Effector memory CD8-positive, alpha-beta T cell (primary cell): ENCODE measurements around the gene SATB1.
A peak's percentile ranks its signal among the peaks of the same experiment; 100 is the strongest.
"Not testable (repeated sequence)": the region's sequence is repeated elsewhere in the genome, so short reads cannot be mapped to it uniquely, and the experiment has no call there.

Experiments used
- ATAC-seq: fragments of 150-1000 bp; cut with Tn5 transposase; replicated peaks from 2 replicates; pipeline ENCODE4 v1.10.0; 2021; ENCODE audit warnings: mild to moderate bottlenecking, moderate library complexity
- DNase-seq, 3 experiments: peaks; one replicate each; pipeline ENCODE4 v3.0.0; 2021
- H3K27ac Mint-ChIP-seq, 2 donors: one replicate each; pipeline ENCODE4 v1.8.0; 2022; ENCODE audit warnings: mild to moderate bottlenecking in 2 of 2, mixed read lengths in 2 of 2, moderate library complexity in 2 of 2
- H3K27me3 Mint-ChIP-seq, 2 donors: one replicate each; pipeline ENCODE4 v1.8.0; 2022; ENCODE audit warnings: mixed read lengths in 2 of 2
- H3K36me3 Mint-ChIP-seq: one replicate; pipeline ENCODE4 v1.8.0; 2022; ENCODE audit warnings: mild to moderate bottlenecking, moderate library complexity, mixed read lengths; ENCODE audit not compliant: insufficient read depth
- H3K4me1 Mint-ChIP-seq, 2 donors: one replicate each; pipeline ENCODE4 v1.8.0; 2022; ENCODE audit warnings: low read depth in 2 of 2, mixed read lengths in 2 of 2
- H3K4me3 Mint-ChIP-seq, 2 donors: one replicate each; pipeline ENCODE4 v1.8.0; 2022; ENCODE audit warnings: mild to moderate bottlenecking in 2 of 2, mixed read lengths in 2 of 2, moderate library complexity in 2 of 2
- H3K9me3 Mint-ChIP-seq, 2 donors: one replicate each; pipeline ENCODE4 v1.8.0; 2022; ENCODE audit warnings: mixed read lengths in 2 of 2
- total RNA-seq, 9 experiments: gene quantifications; one replicate each; lab custom pipeline; 2026; lab: John Stamatoyannopoulos, UW

The SATB1 gene
- 134 to 309 (median 203) reads per million in 9 experiments for total RNA-seq

DNA sequence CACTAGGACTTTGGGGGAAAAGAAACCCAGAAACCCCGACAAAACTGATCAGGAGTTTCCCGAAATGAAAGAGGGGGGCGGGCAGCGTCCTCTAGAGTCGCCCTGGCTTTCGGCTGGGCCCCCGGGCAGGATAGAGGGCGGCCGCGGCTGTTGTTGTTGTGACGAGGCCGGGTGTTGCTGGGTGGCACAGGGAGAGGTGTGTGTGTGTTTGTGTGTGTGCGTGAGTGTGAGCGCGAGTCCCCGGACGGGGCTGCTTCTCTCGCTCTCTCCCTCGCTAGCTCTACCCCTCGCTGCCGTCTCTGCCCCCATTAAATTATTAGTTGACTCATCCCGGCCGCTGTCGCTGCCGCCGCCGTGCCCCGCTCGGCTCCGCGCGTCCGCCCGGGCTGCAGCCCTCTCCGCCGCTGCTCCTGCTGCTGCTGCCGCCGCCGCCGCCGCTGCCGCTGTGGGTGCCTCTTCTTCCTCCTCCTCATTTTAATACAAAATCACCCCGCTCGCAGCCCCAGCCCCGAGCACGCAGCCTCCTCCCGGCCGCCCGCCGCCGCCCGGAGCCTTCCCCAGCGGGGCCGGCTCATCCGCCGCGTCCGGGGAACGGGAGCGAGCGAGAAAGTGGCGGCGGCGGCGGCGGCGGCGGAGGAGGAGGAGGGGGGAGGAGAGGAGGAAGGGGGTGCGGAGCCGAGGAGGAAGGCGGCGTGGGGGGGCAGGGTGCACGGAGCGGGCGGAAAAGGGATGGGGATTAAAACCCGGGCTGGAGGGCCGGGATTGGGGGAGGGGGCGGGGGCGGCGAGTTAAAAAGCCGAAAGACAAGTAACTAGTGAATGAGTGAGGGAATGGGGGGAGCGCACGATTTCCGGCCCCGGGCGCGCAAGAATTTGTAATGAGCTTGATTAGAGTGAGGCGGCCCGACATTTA lies at the start of gene SATB1:
Gene SATB1 (minus strand): TSS at position 611 of the 912 bp plus-strand sequence. CDS start 4,372 bp downstream, outside the sequence.
- Mint-ChIP-seq H3K36me3 (peaks cover 44% of the 10 kb centered on the region), H3K27ac (peak within 1 kb of the TSS; percentile 97), H3K4me1 (peaks cover 42 to 51% of the 10 kb centered on the region in 2 donors), H3K9me3 (no peaks in the 10 kb centered on the region), H3K4me3 (peak within 1 kb of the TSS; percentile 91 to 97), H3K27me3 (no peaks in the 10 kb centered on the region)
- peak; percentile 60 to 66 (median 61) for DNase-seq
- peak; percentile 64 for ATAC-seq

DNA sequence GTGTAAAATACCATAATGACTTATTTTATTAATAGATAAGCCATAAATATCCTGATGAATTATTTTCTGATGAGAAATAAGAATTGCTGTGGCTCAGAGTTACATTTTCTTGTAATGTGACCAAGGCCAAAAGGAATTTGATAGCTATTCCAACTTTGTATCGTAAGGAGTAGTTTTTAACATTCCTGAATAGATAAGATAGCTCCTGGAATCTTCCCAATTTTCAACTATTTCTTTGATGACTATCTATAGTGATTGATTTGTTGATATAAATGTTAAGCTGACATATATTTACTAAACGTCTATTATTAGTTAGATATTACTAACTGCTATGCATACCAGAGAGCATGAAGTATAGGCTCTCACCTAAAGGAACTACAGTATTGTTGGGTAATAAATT lies 49.1 kb upstream of the SATB1 start:
- Mint-ChIP-seq H3K27ac (no peak overlapping the region), H3K27me3 (no peaks in the 10 kb centered on the region), H3K4me3 (no peak overlapping the region), H3K4me1 (no peaks in the 10 kb centered on the region), H3K36me3 (peaks cover 4% of the 10 kb centered on the region), H3K9me3 (no peaks in the 10 kb centered on the region)
- ATAC-seq (no peak), DNase-seq (no peak)

DNA sequence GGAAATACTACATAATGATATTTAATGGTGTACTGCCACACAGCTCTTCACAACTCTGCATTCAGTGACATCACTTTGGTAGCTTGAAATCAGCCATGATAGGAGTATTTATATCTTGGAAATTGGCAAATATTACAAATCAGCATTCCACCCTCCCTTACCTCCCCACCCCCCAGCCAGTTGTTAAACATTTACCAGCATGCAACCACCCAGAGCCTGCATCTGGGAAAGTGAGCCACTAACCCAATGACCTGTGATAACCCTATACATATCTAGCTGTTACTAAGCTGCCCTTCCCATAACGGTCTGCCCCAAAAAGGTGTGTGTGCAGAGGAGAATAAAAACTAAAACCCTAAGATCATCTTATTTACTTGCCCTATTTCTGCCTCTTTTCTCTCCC lies 44.6 kb upstream of the SATB1 start:
- H3K36me3 Mint-ChIP-seq: peaks cover 5% of the 10 kb centered on the region
- no peak for ATAC-seq

DNA sequence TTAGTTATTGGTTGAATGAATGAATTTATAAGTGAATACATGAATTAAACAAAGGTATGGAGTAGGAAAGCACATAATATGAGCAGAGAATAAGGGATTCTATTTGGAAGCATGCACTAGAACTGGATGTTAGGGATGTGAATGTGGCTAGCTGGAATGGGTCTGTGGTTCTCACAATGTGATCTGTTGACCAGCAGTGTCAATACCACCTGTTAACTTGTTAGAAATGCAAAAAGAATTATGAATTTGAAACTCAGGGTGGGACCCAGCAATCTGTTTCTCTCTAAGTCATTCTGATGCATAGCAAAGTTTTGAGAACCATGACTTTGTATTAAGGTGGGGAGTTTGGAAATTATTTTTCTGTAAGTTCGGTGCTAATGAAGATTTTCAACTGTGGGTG lies 41.0 kb upstream of the SATB1 start:
- H3K4me1 Mint-ChIP-seq: peaks cover 0 to 2% of the 10 kb centered on the region in 2 donors
- DNase-seq (no peak), ATAC-seq (no peak)
- no peak overlapping the region for H3K4me3 Mint-ChIP-seq
- no peak overlapping the region for H3K27ac Mint-ChIP-seq
- H3K36me3 Mint-ChIP-seq: peaks cover 7% of the 10 kb centered on the region
- H3K27me3 Mint-ChIP-seq: no peaks in the 10 kb centered on the region
- H3K9me3 Mint-ChIP-seq: peaks cover 0 to 3% of the 10 kb centered on the region in 2 donors

More for the DNA sequence above, 44.6 kb upstream of the SATB1 start:
- Mint-ChIP-seq H3K27ac (no peak overlapping the region), H3K4me1 (peaks cover 0 to 2% of the 10 kb centered on the region in 2 donors), H3K27me3 (no peaks in the 10 kb centered on the region), H3K4me3 (no peak overlapping the region), H3K9me3 (no peaks in the 10 kb centered on the region)
- DNase-seq: no peak

DNA sequence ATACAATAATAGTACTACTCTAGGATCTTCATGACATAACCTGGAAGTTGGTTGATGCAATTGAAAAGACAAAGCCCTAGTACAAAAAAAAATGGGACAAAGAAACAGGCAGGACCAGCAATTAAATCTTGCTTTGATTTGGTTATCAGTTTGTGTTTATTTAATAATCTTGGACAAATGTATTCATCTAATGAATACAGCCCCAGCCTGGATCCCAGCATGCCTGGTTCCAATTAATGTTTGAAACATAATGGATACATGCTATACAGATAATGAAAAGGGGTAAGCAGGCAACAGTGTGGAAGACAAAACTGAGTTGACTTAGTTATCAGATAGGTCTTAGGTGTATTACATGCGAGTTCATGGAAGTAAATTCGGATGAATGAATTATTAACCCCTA lies 29.6 kb upstream of the SATB1 start:
- Mint-ChIP-seq H3K27ac (no peak overlapping the region), H3K36me3 (no peaks in the 10 kb centered on the region), H3K9me3 (no peaks in the 10 kb centered on the region), H3K4me3 (no peak overlapping the region), H3K4me1 (peaks cover 8 to 13% of the 10 kb centered on the region in 2 donors), H3K27me3 (no peaks in the 10 kb centered on the region)
- ATAC-seq (no peak), DNase-seq (no peak)

DNA sequence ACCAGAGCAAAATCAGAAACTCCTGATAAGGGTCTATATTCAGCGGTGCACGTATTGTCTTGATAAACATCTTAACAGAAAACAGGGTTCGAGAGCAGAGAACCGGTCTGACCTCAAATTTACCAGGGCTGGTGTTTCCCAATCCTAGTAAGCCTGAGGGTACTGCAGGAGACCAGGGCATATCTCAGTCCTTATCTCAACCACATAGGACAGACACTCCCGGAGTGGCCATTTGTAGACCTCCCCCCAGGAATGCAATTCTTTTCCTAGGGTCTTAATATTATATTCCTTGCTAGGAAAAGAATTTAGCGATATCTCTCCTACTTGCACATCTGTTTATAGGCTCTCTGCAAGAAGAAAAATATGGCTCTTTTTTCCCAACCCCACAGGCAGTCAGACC lies 24.5 kb upstream of the SATB1 start:
- DNase-seq, H3K27me3 Mint-ChIP-seq, ATAC-seq, H3K9me3 Mint-ChIP-seq, H3K27ac Mint-ChIP-seq, H3K4me3 Mint-ChIP-seq: not testable (repeated sequence)
- peaks cover 10% of the 10 kb centered on the region for H3K36me3 Mint-ChIP-seq
- H3K4me1 Mint-ChIP-seq: peaks cover 20 to 27% of the 10 kb centered on the region in 2 donors

DNA sequence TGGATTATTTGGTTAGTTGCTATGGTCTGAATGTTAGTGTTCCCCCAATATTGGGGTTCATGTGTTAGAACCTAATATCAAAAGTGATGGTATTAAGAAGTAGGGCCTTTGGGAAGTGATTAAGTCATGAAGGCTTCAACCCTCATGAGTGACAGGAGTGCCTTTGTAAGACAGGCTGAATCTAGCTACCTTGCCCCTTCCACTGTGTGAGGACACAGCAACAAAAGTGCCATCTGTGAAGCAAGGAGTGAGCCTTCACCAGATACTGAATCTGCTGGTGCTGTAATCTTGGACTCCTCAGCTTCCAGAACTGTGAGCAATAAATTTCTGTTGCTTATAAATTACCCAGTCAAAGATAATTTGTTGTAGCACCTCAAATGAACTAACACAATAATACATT lies 22.6 kb upstream of the SATB1 start:
- H3K27ac Mint-ChIP-seq: no peak overlapping the region
- DNase-seq (no peak), ATAC-seq (no peak)
- H3K4me3 Mint-ChIP-seq: no peak overlapping the region
- H3K27me3 Mint-ChIP-seq: no peaks in the 10 kb centered on the region
- peaks cover 26 to 30% of the 10 kb centered on the region in 2 donors for H3K4me1 Mint-ChIP-seq
- H3K9me3 Mint-ChIP-seq: peaks cover 0 to 4% of the 10 kb centered on the region in 2 donors
- peaks cover 22% of the 10 kb centered on the region for H3K36me3 Mint-ChIP-seq

DNA sequence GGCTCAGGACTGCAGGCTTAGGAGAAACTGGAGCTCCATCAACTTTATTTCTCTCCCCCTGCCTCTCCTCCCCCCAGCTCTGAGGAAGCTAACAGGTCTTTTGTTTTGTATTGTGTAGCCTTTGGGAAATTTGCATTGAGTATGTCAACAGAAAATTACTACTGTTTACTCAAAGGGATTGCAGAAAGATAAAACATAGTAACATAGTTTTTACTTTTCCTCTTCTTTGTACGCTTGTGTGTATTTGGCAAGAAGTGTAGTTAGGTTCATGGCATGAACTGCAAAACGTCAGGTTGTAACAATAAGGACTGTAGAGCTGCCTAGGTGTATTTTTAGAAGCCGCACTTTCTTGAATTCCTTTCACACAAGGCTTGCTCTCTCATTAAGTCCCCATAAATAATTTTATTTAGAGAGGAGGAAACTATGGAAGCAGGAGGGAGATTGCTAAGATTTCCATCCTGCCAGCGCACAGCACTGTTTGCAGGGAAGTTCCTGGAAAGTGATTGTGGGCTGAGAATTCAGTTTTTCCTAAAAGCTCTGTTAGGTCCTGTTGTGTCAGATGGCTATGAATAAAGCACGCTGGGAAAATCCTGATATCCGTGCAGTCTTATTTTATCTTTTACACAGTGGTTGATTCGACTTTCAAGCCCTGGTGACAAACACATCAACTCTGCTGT lies 21.1 kb upstream of the SATB1 start:
- peaks cover 22% of the 10 kb centered on the region for H3K36me3 Mint-ChIP-seq
- H3K4me1 Mint-ChIP-seq: peaks cover 24 to 36% of the 10 kb centered on the region in 2 donors
- no peaks in the 10 kb centered on the region for H3K27me3 Mint-ChIP-seq
- ATAC-seq: no peak
- H3K27ac Mint-ChIP-seq: peak overlapping the region; percentile 97
- peak overlapping the region; percentile 89 to 93 for H3K4me3 Mint-ChIP-seq
- no peak for DNase-seq
- H3K9me3 Mint-ChIP-seq: peaks cover 0 to 4% of the 10 kb centered on the region in 2 donors

DNA sequence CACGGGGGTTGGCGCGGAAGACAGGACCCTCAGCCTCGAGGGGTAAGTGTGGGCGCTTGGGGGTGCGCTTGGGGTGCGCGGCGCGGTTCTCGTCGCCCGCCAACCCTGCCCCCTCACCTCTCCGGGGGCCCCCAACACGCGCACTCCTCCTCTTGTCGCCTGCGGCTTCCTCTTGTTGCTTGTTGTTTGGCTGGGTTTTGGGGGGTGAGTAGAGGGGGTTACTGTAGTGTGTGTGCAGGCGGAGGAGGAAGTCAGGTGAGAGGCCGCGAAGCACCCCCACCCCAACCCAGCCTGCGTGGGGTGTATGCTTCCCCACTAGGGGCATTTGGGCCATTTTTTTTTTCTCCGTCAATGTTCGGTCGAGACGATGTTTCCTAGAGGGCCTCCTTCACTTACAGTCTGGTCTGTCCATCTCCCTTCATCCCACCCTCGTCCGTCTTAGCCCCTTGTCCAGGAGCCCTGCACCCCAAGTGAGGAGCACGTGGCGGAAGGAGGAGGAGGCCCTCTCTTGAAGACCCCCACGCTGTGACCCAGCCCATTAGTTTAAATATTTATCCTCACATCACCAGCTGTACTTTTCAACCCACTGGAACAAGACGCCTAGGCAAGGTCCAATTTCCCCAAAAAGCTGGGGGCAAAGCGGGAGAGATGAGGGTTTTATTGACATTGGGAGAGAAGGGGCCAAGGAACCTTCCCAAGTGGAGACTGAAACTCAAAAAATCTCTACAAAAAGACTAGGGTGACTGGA lies 20.4 kb upstream of the SATB1 start:
- peak overlapping the region; percentile 89 to 93 for H3K4me3 Mint-ChIP-seq
- peak overlapping the region; percentile 97 for H3K27ac Mint-ChIP-seq
- H3K36me3 Mint-ChIP-seq: peaks cover 22% of the 10 kb centered on the region
- DNase-seq (peak; percentile 71 to 73 (median 73)), ATAC-seq (peak; percentile 77)
- peaks cover 0 to 4% of the 10 kb centered on the region in 2 donors for H3K9me3 Mint-ChIP-seq
- H3K4me1 Mint-ChIP-seq: peaks cover 24 to 43% of the 10 kb centered on the region in 2 donors
- no peaks in the 10 kb centered on the region for H3K27me3 Mint-ChIP-seq

DNA sequence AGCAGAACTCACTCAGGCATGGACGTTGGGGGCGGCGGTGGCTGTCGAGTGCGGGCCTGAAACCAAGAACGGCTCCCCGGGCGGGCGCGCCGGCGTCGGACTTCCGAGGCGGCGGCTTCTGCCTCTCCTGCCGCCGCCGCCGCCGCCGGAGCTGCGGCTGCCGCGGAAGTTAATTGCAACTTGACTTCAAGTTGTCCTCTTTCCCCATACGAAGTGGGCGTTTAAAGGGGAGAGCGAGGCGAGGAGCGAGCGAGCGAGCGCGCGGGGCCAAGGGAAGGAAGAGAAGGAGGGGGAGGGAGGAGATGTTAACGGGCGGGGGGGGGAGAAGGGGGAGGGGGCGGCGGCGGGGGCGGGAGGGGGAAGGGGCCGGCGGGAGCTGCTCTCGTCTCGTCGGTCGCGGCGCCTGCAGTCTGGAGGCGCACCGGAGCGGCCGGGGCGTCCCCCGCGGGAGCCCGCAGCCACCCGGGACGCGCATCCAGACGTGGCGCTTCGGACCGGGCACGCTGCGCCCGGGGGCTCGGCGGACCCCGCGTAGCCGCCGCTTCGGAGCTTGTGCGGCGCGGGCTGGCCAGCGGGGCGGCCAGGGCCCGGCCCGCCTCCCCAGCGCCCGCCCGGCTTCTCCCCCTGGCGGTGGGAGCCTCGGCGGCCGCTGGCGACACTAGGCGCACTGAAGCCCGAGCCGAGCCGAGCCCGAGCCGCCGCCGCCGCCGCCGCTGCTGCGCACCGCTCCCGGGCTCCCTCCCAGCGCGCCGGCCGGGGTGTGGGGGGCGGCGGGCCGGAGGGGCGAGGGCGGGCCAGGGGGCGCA lies 19.7 kb upstream of the SATB1 start:
- peak; percentile 62 to 72 (median 71) for DNase-seq
- Mint-ChIP-seq H3K27ac (peak overlapping the region; percentile 97), H3K4me1 (peaks cover 26 to 51% of the 10 kb centered on the region in 2 donors), H3K27me3 (no peaks in the 10 kb centered on the region), H3K36me3 (peaks cover 22% of the 10 kb centered on the region), H3K4me3 (peak overlapping the region; percentile 93 to 95), H3K9me3 (peaks cover 0 to 4% of the 10 kb centered on the region in 2 donors)
- peak; percentile 71 for ATAC-seq

DNA sequence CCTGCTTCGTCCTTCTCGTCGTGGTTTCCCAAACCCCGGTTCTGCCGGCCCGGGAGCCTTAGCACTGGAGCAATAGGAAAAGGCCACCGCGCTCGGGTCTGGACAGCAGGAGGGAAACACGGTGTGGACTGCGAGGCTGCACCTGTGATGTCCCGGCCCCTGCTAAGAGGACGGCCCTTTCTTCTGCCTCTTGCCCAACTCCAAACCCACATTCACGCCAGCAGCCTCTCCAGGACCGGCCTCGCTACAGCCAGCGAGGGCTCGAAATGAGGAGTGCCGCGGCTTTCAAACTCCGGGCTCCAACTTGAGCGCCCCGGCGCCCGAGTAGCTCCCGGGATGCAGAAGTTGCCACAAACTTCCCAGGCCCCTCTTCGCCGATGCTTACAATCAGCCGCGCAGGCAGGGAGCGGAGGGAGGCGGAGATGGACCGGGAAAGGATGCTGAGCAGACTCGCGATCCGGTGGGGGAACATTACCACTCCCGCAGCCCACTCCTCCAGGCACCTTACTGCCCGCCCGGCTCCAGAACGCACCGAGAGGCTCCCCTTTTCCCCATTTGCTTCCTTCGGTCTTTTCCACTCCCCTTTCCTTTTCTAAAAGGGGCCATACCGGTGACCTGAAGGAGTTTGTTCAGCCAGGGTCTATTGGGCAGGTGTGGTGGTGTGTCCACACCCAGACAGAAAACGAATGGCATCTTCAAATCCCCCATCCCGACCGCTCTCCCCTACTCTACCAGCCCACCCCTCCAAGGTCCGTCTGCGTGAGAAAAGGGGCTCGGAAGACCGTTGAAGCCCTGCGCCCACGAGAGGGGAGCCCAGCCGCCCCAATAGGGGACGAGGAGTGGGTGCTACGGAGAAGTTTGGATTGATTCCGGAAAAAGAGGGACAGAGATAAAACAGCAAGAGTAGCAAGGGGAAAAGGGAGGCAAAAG lies 18.8 kb upstream of the SATB1 start:
- Mint-ChIP-seq H3K4me1 (peaks cover 29 to 59% of the 10 kb centered on the region in 2 donors), H3K9me3 (no peaks in the 10 kb centered on the region), H3K27me3 (no peaks in the 10 kb centered on the region), H3K36me3 (peaks cover 22% of the 10 kb centered on the region), H3K4me3 (peak overlapping the region; percentile 93 to 95), H3K27ac (peak overlapping the region; percentile 92 to 96)
- DNase-seq: peak in 2 of 3 experiments; percentile 8 to 17
- ATAC-seq: no peak
